Inflammatory macrophage (primary cell): ENCODE data around the gene HOTAIR.
A peak's percentile ranks its signal among the peaks of the same experiment; 100 is the strongest.

Experiments
- DNase-seq, 2 donors: peaks; one replicate each; pipeline ENCODE4 v3.0.0-alpha.2; 2020 to 2022

Gene HOTAIR

DNA sequence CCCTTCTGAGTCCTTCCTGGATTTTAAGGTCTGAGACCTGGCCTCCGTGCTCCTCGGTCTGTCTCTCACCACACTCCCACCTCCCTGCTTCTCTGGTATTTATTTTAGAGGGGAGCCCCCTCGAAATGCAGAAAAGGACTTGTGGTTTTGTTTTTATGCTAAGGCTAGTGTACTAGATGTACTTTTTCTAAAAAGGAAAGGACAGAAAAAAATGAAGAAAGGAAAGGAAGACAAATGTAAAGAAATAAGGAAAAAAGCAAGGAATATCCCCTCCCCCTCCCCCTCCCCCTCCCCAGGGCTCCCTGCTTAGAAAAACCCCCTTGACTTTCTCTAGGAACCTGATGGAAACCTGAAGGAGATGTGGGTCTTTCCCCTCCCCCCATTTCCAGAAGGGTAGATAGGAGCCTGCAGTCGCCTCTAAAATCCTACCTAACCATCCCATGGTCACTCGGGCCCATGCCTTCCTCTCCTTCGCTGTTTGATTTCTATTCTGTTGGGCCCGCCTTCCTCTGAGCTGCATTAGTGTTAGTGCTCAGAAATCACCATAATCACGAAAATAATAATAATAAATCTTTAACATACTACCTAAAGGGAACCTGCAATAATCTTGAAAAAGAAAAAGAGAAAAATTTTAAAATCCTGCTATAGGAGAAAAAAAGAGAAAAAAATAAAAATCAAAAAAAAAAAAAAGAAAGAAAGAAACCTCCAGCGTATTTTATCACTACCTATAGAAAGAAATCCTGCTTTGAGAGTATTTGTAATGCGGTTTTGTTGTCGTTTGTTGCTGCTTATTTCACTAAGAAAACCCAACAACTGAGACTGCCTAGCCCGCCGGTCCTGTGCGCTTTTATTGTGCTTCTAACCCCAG, 37.1 kb upstream of the HOTAIR start:
- no peak for DNase-seq

DNA sequence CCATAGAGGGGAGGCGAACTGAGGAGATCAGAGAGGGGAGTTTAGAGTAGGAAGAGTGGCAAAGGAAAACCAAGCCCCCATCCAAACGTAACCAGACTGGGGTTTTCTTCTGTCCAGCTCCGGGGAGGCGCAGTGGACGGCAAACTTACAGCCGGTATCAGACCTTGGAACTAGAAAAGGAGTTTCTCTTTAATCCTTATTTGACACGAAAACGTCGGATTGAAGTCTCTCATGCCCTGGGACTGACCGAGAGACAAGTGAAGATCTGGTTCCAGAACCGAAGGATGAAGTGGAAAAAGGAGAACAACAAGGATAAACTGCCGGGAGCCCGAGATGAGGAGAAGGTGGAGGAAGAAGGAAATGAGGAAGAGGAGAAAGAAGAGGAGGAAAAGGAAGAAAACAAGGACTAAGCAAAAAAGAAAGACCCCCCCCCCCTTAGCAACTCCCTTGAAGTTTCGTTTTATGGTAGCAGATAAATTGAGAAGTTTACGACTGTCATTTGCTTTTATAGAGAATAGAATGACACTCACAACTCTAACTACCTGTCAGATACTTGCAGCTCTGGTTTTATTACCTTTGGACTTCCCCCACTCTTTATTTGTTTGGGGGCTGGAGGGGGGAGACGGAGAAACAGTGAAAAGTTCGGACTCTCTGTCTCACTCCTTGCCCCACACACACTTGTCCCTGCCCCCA, 36.4 kb upstream of the HOTAIR start:
- DNase-seq, result no peak

DNA sequence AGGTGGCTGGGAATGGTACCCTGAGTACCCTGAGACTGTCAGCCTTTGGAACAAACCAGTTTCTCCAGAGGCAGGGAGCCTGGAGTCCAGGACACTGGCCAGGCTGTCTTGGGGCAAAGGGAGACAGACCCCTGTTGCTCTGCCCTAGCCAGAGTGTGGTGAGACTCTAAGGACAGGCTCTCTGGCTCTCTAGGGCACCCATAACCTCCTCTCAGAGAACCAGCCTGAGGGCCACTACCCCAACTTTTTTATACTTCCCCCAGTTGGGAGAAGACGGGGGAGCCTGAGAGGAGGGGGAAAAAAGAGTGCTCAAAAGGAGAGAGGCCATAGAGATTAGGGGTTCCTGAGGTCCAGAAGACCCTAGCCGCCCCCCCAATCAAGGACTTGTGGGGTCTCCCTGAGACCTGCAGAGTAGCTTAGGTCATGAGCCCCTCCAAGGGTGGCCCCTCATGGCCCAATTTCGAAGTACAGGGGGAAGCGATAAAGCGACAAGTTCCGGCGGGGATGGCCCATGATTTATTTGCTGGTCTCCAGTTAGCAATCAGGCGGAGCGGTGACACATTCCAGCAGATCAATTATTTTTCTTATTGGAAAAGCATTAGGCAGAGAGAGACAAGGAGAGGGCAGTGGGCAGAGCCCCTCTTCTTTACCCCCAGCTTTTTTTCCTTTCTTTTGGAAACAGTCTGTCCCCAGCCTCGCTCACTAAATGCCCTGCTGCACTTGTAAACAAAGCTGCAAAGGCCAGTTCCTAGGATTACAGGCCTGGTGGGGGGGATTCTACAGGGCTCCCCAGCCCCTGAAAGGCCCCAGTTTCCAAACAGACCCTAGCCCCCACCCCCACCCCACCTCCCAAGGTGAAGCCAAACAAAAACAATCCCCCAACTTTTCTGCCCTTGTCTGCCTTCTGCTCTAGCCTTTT, 35.6 kb upstream of the HOTAIR start:
- DNase-seq, result no peak

DNA sequence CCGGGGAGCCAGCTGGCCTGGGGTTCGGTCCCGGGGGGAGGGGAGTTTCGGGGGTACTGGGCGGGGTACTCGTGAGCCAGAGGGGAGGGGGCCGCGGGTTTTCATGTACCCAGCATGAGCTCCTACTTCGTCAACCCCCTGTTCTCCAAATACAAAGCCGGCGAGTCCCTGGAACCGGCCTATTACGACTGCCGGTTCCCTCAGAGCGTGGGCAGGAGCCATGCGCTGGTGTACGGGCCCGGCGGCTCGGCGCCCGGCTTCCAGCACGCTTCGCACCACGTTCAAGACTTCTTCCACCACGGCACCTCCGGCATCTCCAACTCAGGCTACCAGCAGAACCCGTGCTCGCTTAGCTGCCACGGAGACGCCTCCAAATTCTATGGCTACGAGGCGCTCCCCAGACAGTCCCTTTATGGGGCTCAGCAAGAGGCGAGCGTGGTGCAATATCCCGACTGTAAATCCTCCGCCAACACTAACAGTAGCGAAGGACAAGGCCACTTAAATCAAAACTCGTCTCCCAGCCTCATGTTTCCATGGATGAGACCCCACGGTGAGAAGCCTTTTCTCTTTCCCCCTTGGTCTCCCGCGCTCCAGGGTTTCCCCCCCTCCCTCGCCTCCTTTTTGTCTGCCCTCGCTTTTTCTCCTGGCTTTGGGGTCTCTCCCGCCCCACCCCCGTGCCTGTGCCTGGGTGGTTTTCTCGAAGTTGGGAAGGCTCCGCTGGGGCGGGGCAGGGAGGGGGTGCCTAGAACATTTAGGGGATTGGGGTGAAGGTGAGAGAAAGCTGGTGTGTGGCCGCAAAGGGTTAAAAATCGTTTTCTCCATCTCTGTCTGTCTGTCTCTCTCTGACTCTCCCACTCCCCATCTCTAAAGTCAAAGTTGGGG, 34.7 kb upstream of the HOTAIR start:
- DNase-seq, result peak; percentile 9 to 40

DNA sequence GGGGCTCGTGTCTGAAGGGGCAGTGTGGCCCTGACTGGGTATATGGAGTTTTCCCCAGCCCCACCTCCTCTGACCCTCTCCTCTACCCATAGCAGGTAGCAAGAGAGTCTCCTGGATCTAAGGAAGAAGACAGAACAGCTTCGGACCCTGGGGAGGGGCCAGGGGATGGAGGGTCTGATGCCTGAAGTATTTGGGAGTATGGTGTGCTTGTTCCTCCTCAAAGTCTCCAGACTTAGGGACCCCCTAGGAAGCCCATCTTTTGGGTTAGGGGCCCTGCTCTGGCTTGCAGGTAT, 33.5 kb upstream of the HOTAIR start:
- no peak for DNase-seq

DNA sequence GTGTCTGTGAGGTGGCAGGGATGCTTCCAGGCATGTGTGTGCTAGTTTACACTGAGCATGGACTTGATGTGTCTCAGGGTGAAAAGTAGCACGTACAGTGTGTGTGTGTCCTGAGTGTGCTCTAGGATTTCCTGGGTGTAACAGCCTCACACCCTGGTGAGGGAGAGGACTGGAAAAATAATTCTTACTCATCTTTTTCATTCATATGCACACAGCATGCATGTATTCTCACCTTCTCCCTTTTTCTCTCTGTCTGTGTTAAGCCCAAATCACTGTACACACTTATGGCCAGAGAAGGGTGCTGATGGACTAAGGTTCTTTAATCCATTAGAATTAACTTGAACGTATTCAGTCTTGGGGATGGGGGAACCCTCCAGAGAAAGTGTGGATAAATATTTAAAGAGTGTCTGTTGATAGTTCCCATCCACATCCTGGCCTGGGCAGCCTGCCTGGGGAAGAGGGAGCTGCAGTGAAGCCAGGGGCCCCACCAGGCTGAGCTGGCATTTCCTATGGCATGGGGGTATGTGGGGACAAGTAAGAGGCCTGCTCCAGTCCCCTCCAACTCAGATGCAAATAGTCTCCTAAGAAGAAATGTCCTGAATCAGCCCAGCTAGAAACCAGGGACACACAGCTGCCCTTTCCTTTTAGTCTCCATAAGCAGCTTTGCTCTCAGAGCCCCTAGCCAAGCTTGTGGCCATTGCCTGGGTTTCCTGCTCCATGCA, 32.9 kb upstream of the HOTAIR start:
- no peak for DNase-seq

DNA sequence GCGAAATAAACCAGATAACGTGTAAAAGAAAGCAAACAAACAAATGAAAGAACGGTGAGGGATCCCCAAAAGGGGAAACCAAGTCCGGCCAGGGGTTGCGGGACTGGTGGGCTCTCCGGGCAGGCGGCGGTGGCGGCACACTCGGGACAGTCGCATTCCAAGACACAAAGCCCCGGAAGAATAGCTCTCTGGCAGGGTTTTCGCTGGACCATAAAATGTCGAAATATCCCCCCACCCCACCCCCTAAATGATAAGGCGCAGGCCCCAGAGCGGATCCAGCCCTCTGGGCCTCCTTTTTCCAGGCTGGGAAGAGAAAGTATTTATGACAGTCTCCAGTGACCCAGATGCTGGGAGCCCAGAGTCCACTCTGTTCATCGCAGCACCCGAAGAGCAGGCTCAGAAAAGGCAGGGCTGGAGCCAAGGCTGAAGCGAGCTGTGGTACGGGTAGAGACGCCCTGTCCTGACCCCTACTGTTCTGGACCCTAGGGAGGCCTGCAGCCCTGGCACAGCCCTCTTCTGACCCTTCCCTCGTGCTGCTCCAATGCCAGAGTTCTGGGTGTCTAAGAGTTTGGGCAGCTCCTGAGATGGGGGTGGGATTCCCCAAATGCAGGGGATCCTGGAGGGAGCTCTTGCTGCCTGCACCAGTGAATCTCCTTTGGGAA, 31.9 kb upstream of the HOTAIR start:
- no peak for DNase-seq

DNA sequence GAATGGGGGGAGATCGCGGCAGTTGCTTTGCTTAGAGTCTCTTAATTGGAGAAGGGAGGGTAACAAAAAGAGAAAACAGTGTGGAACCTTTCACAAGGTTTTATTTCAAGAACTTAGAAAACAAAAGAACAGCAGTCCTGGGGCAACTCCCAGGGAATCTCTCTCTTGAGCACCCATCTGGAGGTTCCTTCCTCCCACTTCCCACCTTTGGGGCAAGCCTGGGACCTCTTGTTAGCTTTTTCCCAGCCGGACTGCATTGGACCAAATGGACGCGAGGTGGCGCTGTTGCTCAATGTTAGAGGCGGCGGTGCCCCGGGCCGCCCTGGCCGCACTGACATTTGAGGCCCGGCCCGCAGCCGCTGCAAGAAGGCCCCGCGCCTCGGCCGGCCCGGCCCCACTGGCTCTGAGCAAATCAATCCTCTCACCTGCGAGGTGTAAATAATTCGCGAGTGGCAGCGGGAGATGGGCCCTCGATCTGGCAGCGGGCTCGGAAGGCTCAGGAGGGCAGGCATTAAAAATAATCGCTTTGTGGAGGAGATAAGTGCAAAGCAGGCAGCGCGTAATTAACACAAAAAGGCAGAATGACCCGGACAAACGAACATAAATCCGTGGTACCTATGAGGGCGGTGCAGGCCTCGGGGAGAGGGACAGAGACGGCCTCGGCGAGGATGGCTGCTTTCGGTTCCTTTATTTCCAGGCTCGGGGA, 31.3 kb upstream of the HOTAIR start:
- peak; percentile 81 to 82 for DNase-seq

DNA sequence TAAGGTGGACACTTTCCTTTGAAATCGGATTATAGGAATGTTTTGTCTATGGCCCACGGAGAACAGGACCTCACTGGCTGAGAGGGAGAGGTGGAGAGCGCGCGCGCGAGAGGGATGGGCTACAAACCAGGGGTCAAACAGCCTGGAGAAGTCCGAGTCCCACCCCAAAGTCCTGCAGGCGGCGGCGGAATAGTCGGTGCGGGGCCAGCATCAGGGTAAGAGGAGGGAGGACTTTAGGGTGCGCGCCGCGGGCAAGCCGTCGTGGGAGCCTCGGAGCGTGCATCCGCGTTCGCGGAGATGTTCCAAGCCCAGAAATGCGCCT, 30.7 kb upstream of the HOTAIR start:
- no peak for DNase-seq

DNA sequence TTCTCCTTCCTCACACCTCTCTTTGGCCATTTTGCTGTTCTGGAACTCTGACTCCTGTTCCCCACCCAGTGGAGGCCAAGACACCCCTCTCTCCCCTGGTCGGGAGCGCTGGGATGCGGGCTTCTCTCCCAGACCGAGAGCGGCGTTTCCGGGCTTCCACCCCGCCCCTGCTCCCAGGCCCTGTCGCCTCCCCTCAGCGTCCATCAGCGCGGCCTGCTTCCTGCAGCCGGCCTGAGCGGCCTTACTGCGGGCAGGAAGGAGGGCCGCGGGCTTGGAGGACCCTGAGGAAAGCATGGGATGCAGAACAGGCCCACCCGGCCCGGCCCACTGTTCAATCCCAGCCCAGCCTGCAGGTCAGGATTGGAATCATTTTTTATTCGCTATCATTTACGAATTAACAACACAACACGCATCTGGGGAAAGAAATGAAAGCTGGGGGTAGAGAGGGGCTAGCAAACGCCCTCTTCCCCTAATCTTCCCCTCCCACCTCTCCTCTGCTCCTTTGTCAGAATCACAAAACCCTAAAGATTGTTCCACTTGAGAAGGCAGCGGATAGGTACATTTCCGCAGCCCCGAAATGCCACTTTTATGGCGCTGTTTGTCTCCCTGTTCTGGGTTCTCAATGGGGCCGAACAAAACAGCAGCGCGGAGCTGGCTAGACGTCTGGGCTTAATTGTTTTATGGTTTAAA, 30.2 kb upstream of the HOTAIR start:
- DNase-seq, result no peak

DNA sequence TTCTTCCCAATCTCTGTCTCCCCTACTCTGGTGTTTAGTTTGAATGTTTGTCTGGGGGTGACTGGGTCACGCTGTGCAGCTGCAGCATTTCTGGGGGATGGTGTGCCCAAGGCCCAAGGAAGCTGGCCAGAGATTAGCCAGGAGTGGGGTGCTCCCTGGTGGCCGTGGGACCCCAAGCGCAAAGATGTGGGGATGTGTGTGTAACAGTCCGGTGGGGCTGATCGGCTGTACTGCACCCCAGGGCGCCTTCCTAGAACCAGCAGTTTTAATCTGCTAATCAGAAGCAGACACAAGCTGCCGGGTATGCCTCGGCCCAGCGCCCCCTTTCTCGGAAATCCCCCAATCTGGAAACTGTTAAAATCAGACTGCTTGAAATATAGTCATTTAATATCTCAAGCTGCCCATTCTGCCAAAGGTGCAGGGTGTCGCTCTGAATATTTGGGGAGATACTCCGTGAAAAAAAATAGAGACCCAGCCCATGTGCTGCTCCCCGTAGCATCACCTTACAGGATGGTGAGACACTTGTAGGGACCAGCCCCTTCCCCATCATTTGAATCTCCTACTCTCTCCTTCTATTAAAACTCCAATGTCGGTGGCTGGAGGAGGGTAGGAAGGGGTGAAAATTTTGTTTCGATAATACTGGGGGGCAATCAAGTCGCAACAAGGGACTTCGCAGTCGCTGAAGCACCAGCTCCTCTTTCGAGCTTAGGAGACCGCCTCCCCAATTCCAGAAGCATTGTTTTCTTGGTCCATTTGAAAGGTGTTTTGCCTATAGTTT, 29.5 kb upstream of the HOTAIR start:
- no peak for DNase-seq

DNA sequence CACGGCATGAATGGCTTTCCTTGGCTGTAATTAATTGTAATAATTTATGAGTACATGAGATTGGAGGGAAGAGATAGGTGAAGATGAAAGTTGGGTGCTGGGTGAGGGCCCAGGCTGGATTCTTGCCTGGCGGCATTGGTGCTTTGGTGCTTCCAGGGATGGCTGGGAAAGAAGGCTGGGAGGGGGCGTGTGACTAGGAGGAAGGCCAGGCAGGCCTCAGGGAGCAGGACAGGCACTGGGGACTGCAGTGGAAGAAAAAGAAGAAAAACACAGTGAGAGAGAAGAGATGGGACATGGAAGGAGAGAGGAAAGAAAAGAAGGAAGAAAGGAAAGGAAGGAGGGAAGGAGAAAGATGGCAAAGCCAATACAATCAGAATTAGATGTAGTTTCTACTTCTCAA, 28.9 kb upstream of the HOTAIR start:
- DNase-seq, result no peak

DNA sequence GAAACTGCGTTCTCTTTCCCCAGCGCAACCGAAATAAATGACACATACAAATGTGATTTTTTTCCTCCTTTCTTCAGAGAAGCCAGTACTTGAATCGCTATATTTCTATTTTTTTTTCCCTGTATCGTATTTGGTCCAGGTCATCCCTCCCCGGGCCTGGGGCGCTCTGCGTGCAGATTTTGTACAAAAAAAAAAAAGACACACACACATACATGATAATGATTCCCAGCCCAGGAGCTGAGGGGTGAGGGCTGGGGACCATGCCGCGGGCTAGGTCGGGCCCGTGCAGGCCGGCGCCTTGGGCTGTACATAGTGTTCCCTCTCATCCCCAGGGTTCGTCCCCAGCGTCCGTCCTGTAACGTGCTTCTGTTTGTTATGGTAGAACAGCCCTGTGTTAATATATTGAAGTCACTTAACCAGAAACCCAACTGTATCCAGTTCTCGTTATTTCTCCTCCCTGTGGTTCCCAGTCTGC, 28.2 kb upstream of the HOTAIR start:
- no peak for DNase-seq

DNA sequence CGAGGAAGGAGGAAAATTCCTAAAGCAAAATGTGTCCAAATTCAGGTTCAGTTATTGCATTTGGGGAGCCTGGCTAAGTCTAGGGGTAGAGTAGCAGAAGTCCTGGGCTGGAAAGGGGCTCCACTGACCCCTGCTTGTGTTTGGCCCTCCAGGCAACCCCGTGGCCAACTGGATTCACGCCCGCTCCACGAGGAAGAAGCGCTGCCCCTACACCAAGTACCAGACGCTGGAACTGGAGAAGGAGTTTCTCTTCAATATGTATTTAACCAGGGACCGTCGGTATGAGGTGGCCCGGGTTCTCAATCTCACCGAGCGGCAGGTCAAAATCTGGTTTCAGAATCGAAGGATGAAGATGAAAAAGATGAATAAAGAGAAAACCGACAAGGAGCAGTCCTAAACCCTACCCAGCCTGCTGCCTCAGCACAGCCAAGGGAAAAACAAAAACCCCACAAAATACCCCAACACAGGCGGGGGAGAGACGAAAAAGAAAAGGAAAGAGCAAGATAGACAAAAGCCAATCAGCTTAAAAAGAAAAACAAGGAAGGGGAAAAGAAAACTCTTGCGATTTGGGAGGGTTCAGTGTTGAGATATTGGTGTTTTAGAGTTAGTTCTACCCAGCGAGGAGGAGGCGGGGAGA, 27.6 kb upstream of the HOTAIR start:
- no peak for DNase-seq

DNA sequence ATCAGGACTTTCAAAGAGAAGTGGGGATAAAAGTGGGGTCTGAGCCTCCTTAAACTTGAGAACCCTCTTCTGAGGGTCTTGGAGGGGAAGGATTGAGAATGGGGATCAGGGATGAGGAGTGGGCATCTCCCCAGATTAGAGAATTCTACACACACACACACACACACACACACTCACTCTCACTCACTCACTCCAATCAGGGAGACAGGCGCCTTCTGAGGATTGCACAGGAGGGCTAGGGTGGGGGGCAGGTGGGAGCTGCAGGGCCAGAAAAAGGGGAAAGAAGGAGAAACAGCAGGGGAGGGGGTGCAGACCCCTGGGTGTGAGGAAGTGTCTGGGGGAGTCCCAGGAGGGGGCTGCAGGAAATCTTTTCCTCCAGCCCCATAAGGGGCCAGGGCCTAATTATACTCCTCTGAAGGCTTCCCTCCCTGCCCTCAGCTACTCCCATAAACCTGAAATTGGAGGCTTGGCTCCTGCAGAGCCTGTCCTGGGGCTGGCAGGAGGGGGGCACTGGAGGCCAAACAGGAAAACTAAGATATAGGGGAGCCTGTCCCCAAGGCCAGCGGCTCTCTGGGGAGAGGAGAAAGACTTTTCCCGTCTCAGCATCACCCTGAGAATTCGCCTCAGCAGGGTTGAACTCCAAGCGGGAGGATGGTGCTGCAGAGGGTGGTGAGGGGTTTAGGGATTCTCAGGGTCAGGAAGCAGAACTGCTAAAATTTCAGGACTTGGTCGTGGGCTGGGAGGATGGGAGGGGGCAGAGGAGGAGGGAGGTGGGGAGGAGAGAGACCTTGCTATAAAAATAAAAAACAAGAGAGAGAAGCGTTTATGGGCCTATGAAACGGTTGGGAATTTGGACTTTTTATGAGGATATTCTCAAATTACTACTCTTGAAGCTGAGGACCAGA, 26.8 kb upstream of the HOTAIR start:
- no peak for DNase-seq

DNA sequence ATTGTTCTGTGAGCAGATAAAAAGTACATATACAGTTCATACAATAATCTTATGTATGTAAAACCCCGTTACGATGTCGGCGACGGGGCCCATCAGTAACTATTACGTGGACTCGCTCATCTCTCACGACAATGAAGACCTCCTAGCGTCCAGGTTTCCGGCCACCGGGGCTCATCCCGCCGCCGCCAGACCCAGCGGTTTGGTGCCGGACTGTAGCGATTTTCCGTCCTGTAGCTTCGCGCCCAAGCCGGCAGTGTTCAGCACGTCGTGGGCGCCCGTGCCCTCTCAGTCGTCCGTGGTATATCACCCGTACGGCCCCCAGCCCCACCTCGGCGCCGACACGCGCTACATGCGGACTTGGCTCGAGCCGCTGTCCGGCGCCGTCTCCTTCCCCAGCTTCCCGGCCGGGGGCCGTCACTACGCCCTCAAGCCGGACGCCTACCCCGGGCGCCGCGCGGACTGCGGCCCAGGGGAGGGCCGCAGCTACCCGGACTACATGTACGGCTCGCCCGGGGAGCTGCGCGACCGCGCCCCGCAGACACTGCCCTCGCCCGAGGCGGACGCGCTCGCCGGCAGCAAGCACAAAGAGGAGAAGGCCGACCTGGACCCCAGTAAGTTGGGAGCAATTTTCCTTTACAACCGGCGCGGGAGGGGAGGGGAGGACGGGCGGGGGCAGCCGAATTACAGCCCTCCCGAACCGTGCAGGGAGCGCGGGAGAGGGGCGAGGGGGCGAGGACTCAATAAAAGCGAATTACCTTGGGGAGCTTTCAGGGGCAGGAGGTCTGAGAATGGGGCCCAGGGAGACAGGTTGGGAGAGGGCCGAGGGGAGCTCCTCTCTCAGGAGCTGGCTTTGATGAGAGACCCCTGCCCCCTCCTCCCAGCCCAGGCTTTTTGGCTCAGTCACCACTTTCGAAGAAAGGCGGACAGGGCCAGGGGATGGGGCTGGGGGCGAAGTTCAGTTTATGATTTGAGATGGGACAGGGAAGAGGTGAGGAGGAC, 25.7 kb upstream of the HOTAIR start, which contains the start of gene HOXC9:
Gene HOXC9, plus strand, starts transcription at position 46 of the 999 bp plus-strand sequence. Its CDS starts 28 bp downstream, at position 74.
- DNase-seq, result no peak
